HCT116 (cell line): ENCODE data around the gene TMCC1. TPM values are rescaled to one million over a fixed set of nuclear protein-coding genes. Genes with fewer than 3 reads are reported as not detected.

Experiments used
- ATAC-seq: fragments of 200-7000 bp; cut with Tn5 transposase; 2 replicates; pipeline ENCODE4 v1.9.1; 2020; ENCODE audit warnings: mild to moderate bottlenecking, moderate library complexity
- BruUV-seq: library from RNA; stranded (reverse); fragments of 400-500 nt; replicated peaks from 2 replicates; lab custom pipeline; 2021; lab: Mats Ljungman, UMichigan
- CTCF ChIA-PET: fragments of 300-600 bp; sonication (Branson Sonifier 250); formaldehyde crosslinking; loops from one replicate; lab custom pipeline; 2021; ENCODE audit warnings: antibody characterized with exemption; lab: Charles Lee
- POLR2A ChIA-PET: fragments of 300-600, 350-600 bp; sonication (Branson Sonifier 250); formaldehyde crosslinking; loops from one replicate; lab custom pipeline; 2021; ENCODE audit warnings: antibody characterized with exemption; lab: Charles Lee
- RAD21 ChIA-PET, 2 experiments: fragments of 300-600 bp; sonication (Branson Sonifier 250); formaldehyde crosslinking; loops; one replicate each; lab custom pipeline; 2023; ENCODE audit warnings: low total read pairs in 2 of 2; ENCODE audit not compliant: uncharacterized antibody in 2 of 2, unreplicated experiment in 2 of 2, low non-redundant PET in 1 of 2; lab: Charles Lee
- DNase-seq: peaks from one replicate; pipeline ENCODE4 v3.0.0-alpha.2; 2010; ENCODE audit warnings: low read depth, low spot score
- H2AFZ ChIP-seq: fragments of 200-600 bp; shearing (Covaris generic), sonication (generic); 2 replicates; pipeline ENCODE4 v1.6.1; 2017; ENCODE audit warnings: low read depth, mixed run types, mixed read lengths, antibody characterized with exemption, low read length; ENCODE audit not compliant: poor library complexity, severe bottlenecking
- H3K27ac ChIP-seq: 2 replicates; pipeline ENCODE4 v1.5.1; 2012; ENCODE audit warnings: low read depth, low read length
- H3K27me3 ChIP-seq: fragments of 200-600 bp; sonication (generic); 2 replicates; pipeline ENCODE4 v1.6.1; 2016; ENCODE audit warnings: mixed run types, low read length, mixed read lengths; ENCODE audit not compliant: insufficient read depth
- H3K36me3 ChIP-seq, 2 experiments: fragments of 200-500 bp in 1 of 2; fragments of 200-600 bp in 1 of 2; sonication (Bioruptor generic) in 1 of 2; sonication (generic) in 1 of 2; 2 replicates each; pipeline versions ENCODE4 v1.5.1 to v1.6.1; 2014 to 2016; ENCODE audit warnings: low read length in 2 of 2, inconsistent platforms in 1 of 2, mixed read lengths in 1 of 2, mixed run types in 1 of 2; ENCODE audit not compliant: insufficient read depth in 2 of 2, control insufficient read depth in 1 of 2
- H3K4me1 ChIP-seq, 2 experiments: fragments of 200-600 bp in 1 of 2; sonication (generic) in 1 of 2; 2 replicates each; pipeline versions ENCODE4 v1.5.1 to v1.6.1; 2012 to 2017; ENCODE audit warnings: low read length in 2 of 2, inconsistent platforms in 1 of 2, mild to moderate bottlenecking in 1 of 2, mixed read lengths in 1 of 2, mixed run types in 1 of 2, moderate library complexity in 1 of 2; ENCODE audit not compliant: insufficient read depth in 2 of 2, control insufficient read depth in 1 of 2
- H3K4me2 ChIP-seq: fragments of 200-600 bp; sonication (generic); 2 replicates; pipeline ENCODE4 v1.6.1; 2017; ENCODE audit warnings: mixed run types, low read length, mixed read lengths
- H3K4me3 ChIP-seq, 2 experiments: fragments of 200-600 bp in 1 of 2; sonication (generic) in 1 of 2; replicated peaks in 1 of 2; 2 replicates each; pipeline ENCODE4 v1.5.1; 2011 to 2016; ENCODE audit warnings: low read length in 2 of 2, control low read depth in 1 of 2, low read depth in 1 of 2, mild to moderate bottlenecking in 1 of 2, mixed read lengths in 1 of 2, mixed run types in 1 of 2
- H3K79me2 ChIP-seq: fragments of 200-600 bp; sonication (generic); 2 replicates; pipeline ENCODE4 v1.6.1; 2017; ENCODE audit warnings: mild to moderate bottlenecking, mixed run types, low read length, moderate library complexity, mixed read lengths; ENCODE audit not compliant: insufficient read depth
- H3K9ac ChIP-seq: fragments of 200-600 bp; sonication (generic); 2 replicates; pipeline ENCODE4 v1.6.1; 2016; ENCODE audit warnings: low read length, mixed read lengths
- H3K9me2 ChIP-seq: fragments of 200-600 bp; sonication (generic), shearing (Covaris generic); 2 replicates; pipeline ENCODE4 v1.6.1; 2017; ENCODE audit warnings: mixed run types, mild to moderate bottlenecking, moderate library complexity; ENCODE audit not compliant: insufficient read depth
- H3K9me3 ChIP-seq, 2 experiments: fragments of 200-500 bp in 1 of 2; fragments of 200-600 bp in 1 of 2; sonication (Bioruptor generic) in 1 of 2; sonication (generic) in 1 of 2; 2 replicates each; pipeline ENCODE4 v1.6.1; 2014 to 2017; ENCODE audit warnings: low read length in 2 of 2, mixed read lengths in 2 of 2, inconsistent platforms in 1 of 2, low read depth in 1 of 2, mild to moderate bottlenecking in 1 of 2, mixed run types in 1 of 2, moderate library complexity in 1 of 2; ENCODE audit not compliant: control insufficient read depth in 1 of 2, insufficient read depth in 1 of 2
- H4K20me1 ChIP-seq: fragments of 200-600 bp; sonication (generic), shearing (Covaris generic); 2 replicates; pipeline ENCODE4 v1.6.1; 2017; ENCODE audit warnings: mixed run types, mild to moderate bottlenecking, moderate library complexity; ENCODE audit not compliant: insufficient read depth
- CBX3 ChIP-seq: IDR thresholded peaks from 2 replicates; pipeline ENCODE4 v1.6.1; 2012; ENCODE audit warnings: low read depth
- CEBPB ChIP-seq: IDR thresholded peaks from 2 replicates; pipeline ENCODE4 v1.6.1; 2012; ENCODE audit warnings: low read depth
- CTCF ChIP-seq, 3 experiments: fragments of 200-600 bp in 1 of 3; sonication (generic) in 1 of 3; IDR thresholded peaks in 2 of 3; conservative IDR thresholded peaks in 1 of 3; 2 replicates each; pipeline ENCODE4 v1.5.1; 2012 to 2017; ENCODE audit warnings: low read depth in 2 of 3, low read length in 2 of 3, antibody characterized with exemption in 1 of 3, borderline replicate concordance in 1 of 3, control low read depth in 1 of 3, mild to moderate bottlenecking in 1 of 3, mixed read lengths in 1 of 3, mixed run types in 1 of 3, moderate library complexity in 1 of 3; ENCODE audit not compliant: insufficient read depth in 1 of 3
- EGR1 ChIP-seq: IDR thresholded peaks from 2 replicates; pipeline ENCODE4 v1.6.1; 2012; ENCODE audit warnings: low read depth
- ELF1 ChIP-seq: IDR thresholded peaks from 2 replicates; pipeline ENCODE4 v1.6.1; 2012; ENCODE audit warnings: low read depth, borderline replicate concordance
- MAX ChIP-seq: IDR thresholded peaks from 2 replicates; pipeline ENCODE4 v1.6.1; 2012
- RAD21 ChIP-seq: IDR thresholded peaks from 2 replicates; pipeline ENCODE4 v1.6.1; 2012; ENCODE audit warnings: low read depth, mild to moderate bottlenecking
- REST ChIP-seq: IDR thresholded peaks from 2 replicates; pipeline ENCODE4 v1.6.1; 2012; ENCODE audit warnings: low read depth
- SIN3A ChIP-seq: IDR thresholded peaks from 2 replicates; pipeline ENCODE4 v1.6.1; 2012; ENCODE audit warnings: low read depth
- YY1 ChIP-seq: IDR thresholded peaks from 2 replicates; pipeline ENCODE4 v1.6.1; 2011; ENCODE audit warnings: low read length, low read depth, moderate library complexity, mild to moderate bottlenecking; ENCODE audit not compliant: insufficient replicate concordance; ENCODE audit errors: extremely low read depth
- ZBTB33 ChIP-seq: IDR thresholded peaks from 2 replicates; pipeline ENCODE4 v1.6.1; 2011; ENCODE audit warnings: mild to moderate bottlenecking, low read length, moderate library complexity; ENCODE audit not compliant: insufficient replicate concordance; ENCODE audit errors: extremely low read depth
- ZFX ChIP-seq: fragments of 450-650 bp; IDR thresholded peaks from 2 replicates; pipeline ENCODE4 v1.6.1; 2017
- ZNF274 ChIP-seq: fragments of 200-500 bp; sonication (Bioruptor generic); IDR thresholded peaks from 2 replicates; pipeline ENCODE4 v1.6.1; 2014; ENCODE audit warnings: mild to moderate bottlenecking, low read depth, low read length, inconsistent platforms
- intact Hi-C: fragments of 100-400 bp; cut with micrococcal nuclease; formaldehyde crosslinking; loops from 2 replicates; pipeline ENCODE4 v1.10.0; 2022
- total RNA-seq: library from RNA; stranded (reverse); gene quantifications from one replicate; pipeline ENCODE4 v1.2.1, GENCODE V29; 2021; ENCODE audit not compliant: unreplicated experiment

The TMCC1 gene
- total RNA-seq, 1 experiment from 2014 or later, result 32.5 TPM

GRCh38 chr3:129892486-129892856 lies 1.0 kb downstream of the TMCC1 start:
- H3K27me3 ChIP-seq, result no peaks in the 10 kb centered on the region
- no peak for ATAC-seq
- no peak for DNase-seq
- TSS peak; percentile 51 for BruUV-seq
- H3K4me3 ChIP-seq, result peak overlapping the region; percentile 67 to 95
- TF ChIP-seq EGR1, result no peak
- H3K9me2 ChIP-seq, result no peaks in the 10 kb centered on the region
- ChIA-PET CTCF (no interaction called here), RAD21 (no interaction called here), POLR2A (no interaction called here)
- no peak overlapping the region for H2AFZ ChIP-seq
- H3K9ac ChIP-seq, result peak overlapping the region; percentile 93
- peaks cover 36% of the 10 kb centered on the region for H3K79me2 ChIP-seq
- H3K36me3 ChIP-seq, result no peaks in the 10 kb centered on the region
- H4K20me1 ChIP-seq, result peaks cover 9% of the 10 kb centered on the region; the same call in 1 of the 2 replicates
- H3K27ac ChIP-seq, result peak overlapping the region; percentile 74
- intact Hi-C loops, result no loop called here
- H3K4me2 ChIP-seq, result peak overlapping the region; percentile 96
- H3K4me1 ChIP-seq, result peaks cover 26 to 50% of the 10 kb centered on the region in 2 experiments
- H3K9me3 ChIP-seq, result no peaks in the 10 kb centered on the region

- peaks cover 26 to 43% of the 10 kb centered on the region in 2 experiments for H3K4me1 ChIP-seq
- RAD21 ChIA-PET, result no interaction called here
- no peak for DNase-seq
- no peak overlapping the region for H3K4me3 ChIP-seq
- H2AFZ ChIP-seq, result no peak overlapping the region
- H3K27ac ChIP-seq, result no peak overlapping the region
- peaks cover 9% of the 10 kb centered on the region; the same call in 1 of the 2 replicates for H4K20me1 ChIP-seq
- H3K4me2 ChIP-seq, result no peak overlapping the region; the same call in 1 of the 2 replicates
- H3K27me3 ChIP-seq, result no peaks in the 10 kb centered on the region
- no peak for TF ChIP-seq ZNF274
- TF ChIP-seq ELF1, result no peak
- TF ChIP-seq ZBTB33, result no peak
- TF ChIP-seq CTCF (IDR thresholded peaks at IDR 0.05 in 2 of 3, conservative IDR thresholded peaks at IDR 0.05 in 1 of 3; ENCODE audit: borderline replicate concordance in 1 of 3, insufficient read depth in 1 of 3, low read depth in 2 of 3, low read length in 2 of 3), result no peak
- no peak for TF ChIP-seq SIN3A
- no peak for TF ChIP-seq REST
- no peak for TF ChIP-seq CBX3
- TF ChIP-seq ZFX, result no peak
- TF ChIP-seq RAD21, result no peak
- no peak for TF ChIP-seq MAX
- no peak for TF ChIP-seq YY1
- TF ChIP-seq CEBPB, result no peak
- no peaks in the 10 kb centered on the region for H3K9me3 ChIP-seq
- BruUV-seq, result no TSS peak
- POLR2A ChIA-PET, result no interaction called here
- H3K9me2 ChIP-seq, result no peaks in the 10 kb centered on the region
- H3K9ac ChIP-seq, result no peak overlapping the region
- H3K36me3 ChIP-seq, result no peaks in the 10 kb centered on the region
- CTCF ChIA-PET, result no interaction called here
- ATAC-seq, result no peak
- intact Hi-C loops, result no loop called here
- peaks cover 45% of the 10 kb centered on the region for H3K79me2 ChIP-seq
Measured at GRCh38 chr3:129890891-129891290, 2.6 kb downstream of the TMCC1 start.
